ENCODE data around the gene COMMD1. TPM values are rescaled to one million over a fixed set of nuclear protein-coding genes. Genes with fewer than 3 reads are reported as not detected.

The COMMD1 gene
- total RNA-seq, 1 donor from 2014 or later, result 59.5 TPM

GRCh38 chr2:62181843-62182242 is 276.4 kb downstream of the COMMD1 start:
- ATAC-seq (no peak), DNase-seq (ENCODE audit: missing footprints) (no peak)
- intact Hi-C loops (cut with DNase I), result no loop called here

GRCh38 chr2:62184512-62185230 is 279.2 kb downstream of the COMMD1 start:
- ATAC-seq (no peak), DNase-seq (ENCODE audit: missing footprints) (no peak)
- intact Hi-C loops (cut with DNase I), result loop anchor here (5.0 kb wide), 1 partner anchor 32 kb away; no protein-coding TSS in a partner anchor

Other genes starting within 250 kb of the COMMD1 start
- gene FAM161A, start 51.6 kb upstream of the COMMD1 start, total RNA-seq, result 0.60 TPM
- 105 TPM for gene CCT4, start 17.0 kb upstream of the COMMD1 start, total RNA-seq

Data from Right ventricle myocardium inferior (tissue), 1 donor.